Nephron (organoid): ENCODE measurements around the gene F12.

Source experiments
- H3K27ac Mint-ChIP-seq, 3 experiments: 2 replicates each; pipeline ENCODE4 v1.8.0; 2020; ENCODE audit warnings: mixed read lengths in 3 of 3, mild to moderate bottlenecking in 2 of 3, moderate library complexity in 1 of 3
- H3K27me3 Mint-ChIP-seq: 2 replicates; pipeline ENCODE4 v1.8.0; 2021; ENCODE audit warnings: low read depth, mild to moderate bottlenecking, moderate library complexity, mixed read lengths
- H3K36me3 Mint-ChIP-seq: 2 replicates; pipeline ENCODE4 v1.8.0; 2020; ENCODE audit warnings: low read depth, mixed read lengths
- H3K4me1 Mint-ChIP-seq: 2 replicates; pipeline ENCODE4 v1.8.0; 2020; ENCODE audit warnings: mixed read lengths
- H3K4me3 Mint-ChIP-seq, 3 experiments: 2 replicates each; pipeline ENCODE4 v1.8.0; 2020; ENCODE audit warnings: mild to moderate bottlenecking in 3 of 3, mixed read lengths in 3 of 3, moderate library complexity in 2 of 3
- H3K9me3 Mint-ChIP-seq: 2 replicates; pipeline ENCODE4 v1.8.0; 2020; ENCODE audit warnings: mixed read lengths
- TF ChIP-seq, protein P1 (sequence below), 3 experiments: fragments of 200-600 bp; sonication (generic); IDR thresholded peaks; one replicate each; pipeline ENCODE4 v1.5.0; 2021; ENCODE audit warnings: antibody characterized with exemption in 3 of 3; ENCODE audit not compliant: unreplicated experiment in 3 of 3

Gene F12

DNA sequence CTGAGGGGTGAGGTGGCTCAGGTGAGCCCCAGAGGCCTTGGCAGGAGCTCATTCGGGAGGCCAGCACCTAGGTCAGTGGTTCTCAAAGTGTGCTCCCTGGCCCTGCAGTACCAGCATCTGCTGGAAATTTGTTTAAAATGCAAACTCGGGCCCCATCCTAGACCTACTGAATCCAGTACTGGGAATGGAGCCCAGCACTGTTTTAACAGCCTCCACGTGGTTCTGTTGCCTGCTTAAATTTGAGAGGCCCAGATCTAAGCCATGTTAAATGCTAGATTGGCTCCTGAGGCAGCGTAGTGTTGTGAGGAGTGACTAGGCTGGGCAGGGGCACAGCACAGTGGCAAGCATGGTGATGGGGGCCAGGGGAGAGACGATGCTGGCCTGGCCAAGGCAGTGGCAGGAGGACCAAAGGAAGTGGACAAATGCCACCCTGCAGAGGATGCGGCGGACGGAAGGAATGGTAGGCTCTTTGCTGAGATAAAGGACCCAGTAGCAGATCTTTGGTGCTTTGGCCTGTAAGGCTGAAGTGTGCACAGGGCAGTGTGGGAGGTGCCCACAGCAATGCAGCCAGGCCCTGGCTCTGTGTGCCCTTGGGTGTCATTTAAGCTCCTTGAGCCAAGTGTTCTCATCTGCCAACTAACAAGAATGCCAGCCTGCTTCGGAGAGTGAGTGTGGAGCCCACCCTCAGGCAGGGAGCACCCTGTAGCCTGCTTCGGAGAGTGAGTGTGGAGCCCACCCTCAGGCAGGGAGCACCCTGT, 41.5 kb upstream of the F12 start:
- H3K4me3 Mint-ChIP-seq: peak overlapping the region; percentile 21 to 61 (median 42)
- peak overlapping the region in 2 of 3 experiments; percentile 16 to 65 for H3K27ac Mint-ChIP-seq
- no peaks in the 10 kb centered on the region for H3K9me3 Mint-ChIP-seq
- TF ChIP-seq, protein P1, sequence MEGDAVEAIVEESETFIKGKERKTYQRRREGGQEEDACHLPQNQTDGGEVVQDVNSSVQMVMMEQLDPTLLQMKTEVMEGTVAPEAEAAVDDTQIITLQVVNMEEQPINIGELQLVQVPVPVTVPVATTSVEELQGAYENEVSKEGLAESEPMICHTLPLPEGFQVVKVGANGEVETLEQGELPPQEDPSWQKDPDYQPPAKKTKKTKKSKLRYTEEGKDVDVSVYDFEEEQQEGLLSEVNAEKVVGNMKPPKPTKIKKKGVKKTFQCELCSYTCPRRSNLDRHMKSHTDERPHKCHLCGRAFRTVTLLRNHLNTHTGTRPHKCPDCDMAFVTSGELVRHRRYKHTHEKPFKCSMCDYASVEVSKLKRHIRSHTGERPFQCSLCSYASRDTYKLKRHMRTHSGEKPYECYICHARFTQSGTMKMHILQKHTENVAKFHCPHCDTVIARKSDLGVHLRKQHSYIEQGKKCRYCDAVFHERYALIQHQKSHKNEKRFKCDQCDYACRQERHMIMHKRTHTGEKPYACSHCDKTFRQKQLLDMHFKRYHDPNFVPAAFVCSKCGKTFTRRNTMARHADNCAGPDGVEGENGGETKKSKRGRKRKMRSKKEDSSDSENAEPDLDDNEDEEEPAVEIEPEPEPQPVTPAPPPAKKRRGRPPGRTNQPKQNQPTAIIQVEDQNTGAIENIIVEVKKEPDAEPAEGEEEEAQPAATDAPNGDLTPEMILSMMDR (IDR thresholded peaks at IDR 0.05; ENCODE audit: unreplicated experiment in 3 of 3): no peak
- H3K36me3 Mint-ChIP-seq: no peaks in the 10 kb centered on the region
- H3K27me3 Mint-ChIP-seq: peaks cover 14% of the 10 kb centered on the region
- peaks cover 19% of the 10 kb centered on the region for H3K4me1 Mint-ChIP-seq

DNA sequence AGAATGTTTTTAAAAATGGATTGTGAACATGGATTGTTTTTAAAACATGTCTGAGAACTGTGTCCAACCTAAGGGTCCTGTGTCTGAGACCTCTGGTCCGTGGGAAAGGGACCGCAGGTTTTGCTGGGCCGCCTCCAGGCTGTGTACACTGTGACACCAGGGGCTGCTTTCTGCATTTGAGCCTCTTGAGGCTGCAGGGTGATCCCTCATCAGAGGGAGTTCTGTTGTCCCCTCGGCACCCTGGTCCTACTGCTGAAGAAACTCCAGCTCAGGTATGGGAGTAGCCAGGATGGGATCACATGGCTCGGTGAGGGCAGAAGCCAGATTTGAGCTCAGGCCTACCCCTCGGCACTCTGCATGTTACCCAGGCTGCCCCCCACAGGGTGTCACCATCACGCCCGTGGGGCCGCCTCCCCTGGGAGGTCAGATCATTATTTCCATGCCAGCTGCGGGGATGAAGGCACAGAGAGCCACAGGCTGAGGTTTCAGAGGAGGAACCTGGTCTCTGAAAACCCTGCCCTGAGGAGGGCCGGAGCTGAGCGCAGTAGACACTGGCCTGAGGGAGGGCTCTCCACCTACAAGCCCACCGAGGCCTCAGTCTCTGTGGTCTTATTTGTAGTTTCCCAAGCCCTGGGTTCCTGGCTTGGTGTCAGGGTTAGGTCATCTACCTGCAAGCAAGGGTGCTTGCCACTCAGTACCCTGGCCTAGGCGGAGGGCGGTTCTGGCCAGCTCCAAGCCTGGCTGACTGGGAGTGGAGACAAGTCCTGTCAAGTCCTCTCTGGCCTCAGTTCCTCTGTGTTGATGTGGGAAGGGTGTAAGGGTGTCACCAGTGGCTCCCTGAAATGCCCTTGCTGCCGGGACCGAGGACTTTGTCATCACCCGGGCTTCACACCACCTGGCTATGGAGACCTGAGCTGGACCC, 40.0 kb upstream of the F12 start:
- TF ChIP-seq, protein P1 (IDR thresholded peaks at IDR 0.05; ENCODE audit: unreplicated experiment in 3 of 3): no peak
- H3K36me3 Mint-ChIP-seq: no peaks in the 10 kb centered on the region
- H3K4me1 Mint-ChIP-seq: peaks cover 33% of the 10 kb centered on the region
- peaks cover 25% of the 10 kb centered on the region for H3K27me3 Mint-ChIP-seq
- H3K4me3 Mint-ChIP-seq: peak overlapping the region in 1 of 3 experiments; percentile 81
- H3K27ac Mint-ChIP-seq: no peak overlapping the region
- no peaks in the 10 kb centered on the region for H3K9me3 Mint-ChIP-seq

DNA sequence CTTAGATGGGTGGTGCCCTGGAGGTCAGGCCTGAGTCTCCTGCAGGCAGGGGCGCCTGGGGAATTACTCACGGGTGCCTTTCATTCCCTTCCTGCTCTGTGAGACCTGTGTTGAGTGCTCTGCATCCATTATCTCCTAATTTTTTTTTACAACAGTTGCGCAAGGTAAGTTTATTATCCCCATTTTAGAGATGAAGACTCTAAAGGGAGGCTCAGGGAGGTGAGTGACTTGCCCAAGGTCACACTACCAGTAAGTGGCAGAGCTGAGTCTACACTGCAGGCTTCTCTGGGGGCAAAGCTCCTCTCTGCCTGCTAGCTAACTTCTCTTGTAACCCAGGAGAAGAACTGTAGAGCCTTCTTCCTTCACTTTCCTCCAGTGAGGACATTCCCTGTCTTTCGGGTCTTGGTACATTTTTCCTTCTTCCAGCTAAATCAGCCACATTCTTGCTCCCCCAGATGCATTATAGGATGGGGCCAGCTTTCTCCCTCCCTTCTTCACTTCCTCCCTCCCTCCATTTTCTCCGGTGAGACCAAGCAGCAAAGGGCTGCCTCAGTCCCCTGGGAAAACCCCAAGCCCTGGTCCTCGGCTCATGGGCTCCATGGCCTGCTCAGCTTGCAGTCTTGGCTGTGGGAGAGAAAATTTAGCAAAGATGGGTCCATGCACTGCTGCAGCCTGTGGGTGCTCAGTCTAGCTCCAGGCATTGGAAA, 39.0 kb upstream of the F12 start:
- H3K4me1 Mint-ChIP-seq: peaks cover 33% of the 10 kb centered on the region
- TF ChIP-seq, protein P1 (IDR thresholded peaks at IDR 0.05; ENCODE audit: unreplicated experiment in 3 of 3): no peak

GRCh38 chr5:177447611-177448243, 38.4 kb upstream of the F12 start:
- H3K36me3 Mint-ChIP-seq: no peaks in the 10 kb centered on the region
- TF ChIP-seq, protein P1 (IDR thresholded peaks at IDR 0.05; ENCODE audit: unreplicated experiment in 3 of 3): no peak
- H3K27ac Mint-ChIP-seq: no peak overlapping the region
- H3K27me3 Mint-ChIP-seq: peaks cover 25% of the 10 kb centered on the region
- H3K9me3 Mint-ChIP-seq: no peaks in the 10 kb centered on the region
- peaks cover 33% of the 10 kb centered on the region for H3K4me1 Mint-ChIP-seq
- peak overlapping the region; percentile 74 to 81 (median 77) for H3K4me3 Mint-ChIP-seq

More for the DNA sequence above, 39.0 kb upstream of the F12 start:
- peak overlapping the region; percentile 74 to 81 (median 77) for H3K4me3 Mint-ChIP-seq
- peaks cover 25% of the 10 kb centered on the region for H3K27me3 Mint-ChIP-seq
- H3K36me3 Mint-ChIP-seq: no peaks in the 10 kb centered on the region
- H3K27ac Mint-ChIP-seq: peak overlapping the region in 2 of 3 experiments; percentile 8 to 50
- no peaks in the 10 kb centered on the region for H3K9me3 Mint-ChIP-seq

DNA sequence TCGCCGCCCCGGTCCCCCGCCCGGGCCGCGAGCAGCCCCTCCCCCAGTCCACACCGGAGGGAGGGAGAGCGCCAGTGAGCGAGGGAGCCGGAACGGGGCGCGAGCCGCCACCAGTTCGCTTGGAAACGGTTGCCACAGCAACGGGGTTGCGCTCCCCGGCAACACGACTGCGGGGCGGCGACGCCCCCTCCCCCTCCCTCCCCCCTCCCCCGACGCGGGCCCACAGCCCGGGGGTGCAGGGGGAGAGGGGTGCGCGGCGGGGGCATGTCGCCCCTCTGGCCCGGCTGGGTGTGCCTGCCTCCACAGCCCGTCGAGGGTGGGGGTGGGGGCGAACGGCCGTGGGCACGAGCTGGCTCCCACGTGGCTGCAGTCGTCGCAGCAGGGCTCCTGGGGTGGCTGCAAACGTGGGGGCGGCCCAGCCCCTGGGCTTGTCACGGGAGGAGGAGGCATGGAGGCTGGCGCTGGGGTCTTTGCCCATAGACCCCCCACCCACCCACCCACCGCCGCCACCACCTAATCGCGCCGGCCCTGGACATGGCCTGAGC, 37.8 kb upstream of the F12 start:
- Mint-ChIP-seq H3K4me3 (peak overlapping the region in 1 of 3 experiments; percentile 54), H3K27ac (no peak overlapping the region), H3K4me1 (peaks cover 33% of the 10 kb centered on the region), H3K36me3 (no peaks in the 10 kb centered on the region), H3K9me3 (no peaks in the 10 kb centered on the region), H3K27me3 (peaks cover 22% of the 10 kb centered on the region)
- TF ChIP-seq, protein P1 (IDR thresholded peaks at IDR 0.05; ENCODE audit: unreplicated experiment in 3 of 3): no peak
